ENCODE data around the gene IGSF9.
"Not testable (repeated sequence)": the region's sequence is repeated elsewhere in the genome, so short reads cannot be mapped to it uniquely, and the experiment has no call there.

The IGSF9 gene

DNA sequence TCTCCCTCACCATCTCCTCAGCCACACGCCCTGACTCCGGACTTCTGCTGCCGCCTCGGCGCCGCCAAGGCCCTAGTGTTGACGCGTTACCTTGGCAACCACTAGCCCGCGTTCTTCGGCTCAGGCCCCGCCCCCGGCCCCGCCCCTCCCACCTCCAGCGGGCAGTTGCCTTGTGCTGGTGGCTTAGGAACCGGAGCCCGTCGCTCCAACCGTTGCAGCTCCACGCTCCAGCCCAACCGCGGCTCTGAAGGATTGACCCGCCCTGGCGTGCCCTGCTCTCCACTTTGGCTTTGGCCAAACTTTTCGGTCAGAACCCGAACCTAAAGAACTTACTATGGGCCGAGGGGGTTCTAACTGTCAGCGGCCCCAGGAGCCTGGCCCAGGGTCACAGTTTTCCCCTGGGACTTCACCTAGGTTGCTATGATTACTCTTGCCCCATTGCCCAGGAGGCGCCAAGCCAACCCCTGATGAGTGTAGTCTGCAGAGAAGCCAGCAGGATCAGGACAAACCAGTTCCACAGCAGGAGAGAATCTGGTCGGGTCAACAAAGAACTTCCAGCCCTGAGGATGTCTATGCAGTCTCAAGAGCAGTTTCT, 45.2 kb downstream of the IGSF9 start, which contains the start of gene CFAP45:
Gene CFAP45, minus strand, starts transcription at position 80 of the 595 bp plus-strand sequence. Its CDS starts 67 bp downstream, at position 13.
- no peak for DNase-seq (ENCODE audit: low read depth in 1 of 2, low spot score in 1 of 2)

GRCh38 chr1:159899634-159900033, 45.8 kb downstream of the IGSF9 start:
- DNase-seq (ENCODE audit: low read depth in 1 of 2, low spot score in 1 of 2), result not testable (repeated sequence)

DNA sequence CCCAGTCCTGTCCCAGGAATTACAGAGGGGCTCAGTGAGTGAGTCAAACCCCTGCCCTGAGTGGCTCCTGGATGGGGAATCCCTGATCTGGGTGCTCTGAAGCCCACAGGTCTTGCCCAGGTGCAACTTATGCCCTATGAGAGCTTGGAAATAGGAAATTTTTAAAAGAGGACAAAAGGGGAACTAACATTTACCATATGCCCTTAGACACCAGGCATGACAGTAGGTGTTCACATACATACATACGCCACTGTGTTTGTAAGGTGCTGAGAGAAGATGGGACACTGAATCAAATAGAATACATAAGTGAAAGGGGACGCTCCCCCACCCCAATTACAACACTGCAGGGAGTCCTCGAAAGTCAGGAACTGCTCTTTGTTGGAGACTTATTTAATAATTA, 46.9 kb downstream of the IGSF9 start:
- DNase-seq (ENCODE audit: low read depth in 1 of 2, low spot score in 1 of 2), result no peak

DNA sequence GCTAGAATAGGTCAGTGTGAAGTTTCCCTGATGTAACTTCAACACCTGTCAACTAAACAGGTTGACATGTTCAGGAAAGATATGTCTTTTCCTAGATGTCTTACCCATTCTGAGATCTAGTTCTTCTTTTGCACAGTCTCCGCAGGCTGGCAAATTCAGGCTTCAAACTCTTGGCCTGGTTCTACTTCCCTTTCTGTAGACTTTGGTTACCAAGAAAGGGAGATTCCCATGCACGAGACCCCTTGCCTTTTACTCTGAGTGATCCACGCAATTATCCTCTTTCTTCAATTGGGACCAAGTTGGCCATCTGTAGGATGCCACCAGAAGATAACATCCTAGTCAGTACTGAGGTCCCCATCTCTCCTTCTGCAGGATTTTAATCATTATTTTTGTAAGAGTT, 47.5 kb downstream of the IGSF9 start:
- DNase-seq (ENCODE audit: low read depth in 1 of 2, low spot score in 1 of 2), result no peak

- no peak for DNase-seq (ENCODE audit: low read depth in 1 of 2, low spot score in 1 of 2)
Measured at GRCh38 chr1:159896546-159896930, 48.9 kb downstream of the IGSF9 start.

DNA sequence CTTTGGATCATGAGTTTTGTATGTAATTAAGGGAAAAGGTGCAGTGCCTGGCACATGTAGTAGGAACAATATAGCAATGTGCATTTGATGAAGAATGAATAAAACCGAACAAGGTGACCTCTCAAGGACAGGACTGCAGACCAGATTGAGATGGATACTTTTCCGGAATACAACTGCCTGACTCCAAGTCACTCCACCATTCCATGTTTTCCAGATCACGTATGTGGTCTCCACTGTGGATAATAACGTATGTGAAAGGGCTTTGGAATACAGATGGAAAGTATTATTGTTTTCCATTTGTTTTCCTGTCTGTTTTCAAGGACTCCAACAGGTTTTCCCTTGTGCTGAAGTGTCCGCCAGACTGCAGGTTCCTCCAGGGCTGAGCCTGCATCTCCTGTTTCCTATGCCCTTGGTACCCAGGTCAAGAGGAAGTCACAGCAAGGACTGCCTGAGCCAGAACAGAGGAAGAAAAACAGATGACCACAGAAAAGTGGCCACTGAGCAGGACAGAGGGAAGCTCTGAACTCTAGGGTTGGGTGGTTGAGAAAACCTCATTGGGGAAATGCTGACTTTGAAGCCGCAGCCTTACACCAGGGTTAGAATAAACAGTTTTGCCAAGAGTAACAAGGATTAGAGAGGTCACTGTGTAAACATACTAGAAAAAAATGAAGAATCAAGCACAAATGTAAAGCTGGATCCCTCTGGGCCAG, 49.4 kb downstream of the IGSF9 start:
- no peak for DNase-seq (ENCODE audit: low read depth in 1 of 2, low spot score in 1 of 2)

DNA sequence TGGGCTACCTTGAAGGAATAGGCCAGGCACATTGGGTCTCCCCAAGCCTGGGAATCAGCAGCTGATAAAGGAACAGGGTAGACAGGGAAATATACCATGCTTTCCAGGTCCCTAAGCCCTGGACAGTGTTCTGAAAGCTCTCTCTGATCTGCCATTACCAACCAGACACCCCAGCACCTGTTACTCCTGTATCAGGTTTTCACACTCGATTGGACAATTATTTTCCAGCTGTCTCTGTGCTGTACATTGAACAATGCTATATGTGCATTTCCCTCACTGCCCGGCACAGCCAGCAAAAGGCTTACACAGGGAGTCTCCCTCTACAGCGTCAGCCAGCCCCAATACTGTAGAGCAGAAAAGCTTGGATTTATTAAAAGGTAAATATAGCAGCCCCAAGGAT, 50.1 kb downstream of the IGSF9 start:
- no peak for DNase-seq (ENCODE audit: low read depth in 1 of 2, low spot score in 1 of 2)

DNA sequence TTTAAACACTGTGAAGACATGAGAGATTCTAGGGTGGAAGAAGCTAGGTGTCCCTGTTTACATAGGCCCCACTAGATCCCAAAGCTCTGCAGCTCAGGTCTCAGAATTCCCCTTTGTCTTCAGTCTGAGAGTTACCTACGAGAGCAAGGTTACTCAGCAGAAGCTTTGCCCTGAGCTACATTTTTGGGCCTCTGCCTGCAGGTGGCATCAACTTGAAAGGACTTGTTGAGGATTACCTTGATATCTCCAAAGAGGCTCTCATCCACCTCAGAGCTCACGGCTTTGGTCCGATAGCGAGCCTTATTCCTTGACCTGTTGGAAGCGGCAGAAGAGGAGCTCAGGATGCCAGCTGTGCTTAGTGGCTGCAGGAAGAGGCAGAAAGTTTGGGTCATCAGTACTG, 52.5 kb downstream of the IGSF9 start:
- no peak for DNase-seq (ENCODE audit: low read depth in 1 of 2, low spot score in 1 of 2)

- peak; percentile 51 to 59 for DNase-seq (ENCODE audit: low read depth in 1 of 2, low spot score in 1 of 2)
Measured at GRCh38 chr1:159891275-159892157, 53.9 kb downstream of the IGSF9 start.

- DNase-seq (ENCODE audit: low read depth in 1 of 2, low spot score in 1 of 2), result no peak
Measured at GRCh38 chr1:159890390-159890789, 55.0 kb downstream of the IGSF9 start.

DNA sequence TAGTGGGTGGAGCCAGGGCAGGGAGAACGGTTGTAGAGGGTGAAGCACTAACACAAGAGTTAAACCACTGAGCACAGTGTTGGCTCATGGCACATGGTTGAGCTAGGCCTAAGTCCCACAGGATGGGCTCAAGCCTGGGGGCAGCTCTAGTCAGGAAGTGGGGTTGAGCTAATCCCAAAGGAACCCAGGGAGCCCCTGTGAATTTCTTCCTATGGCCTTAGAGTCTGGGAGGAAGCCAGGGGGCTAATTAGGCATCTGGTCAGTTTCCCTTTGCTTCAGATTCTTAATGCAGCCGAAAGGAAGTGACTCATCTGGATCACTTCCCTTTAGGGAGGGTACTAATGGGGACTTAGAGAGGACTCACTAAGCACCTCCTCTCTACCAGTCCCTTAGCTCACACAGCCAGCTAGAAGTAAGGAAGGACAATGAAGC, 55.6 kb downstream of the IGSF9 start:
- DNase-seq (ENCODE audit: low read depth in 1 of 2, low spot score in 1 of 2), result no peak

GRCh38 chr1:159889202-159889601, 56.2 kb downstream of the IGSF9 start:
- no peak for DNase-seq (ENCODE audit: low read depth in 1 of 2, low spot score in 1 of 2)

DNA sequence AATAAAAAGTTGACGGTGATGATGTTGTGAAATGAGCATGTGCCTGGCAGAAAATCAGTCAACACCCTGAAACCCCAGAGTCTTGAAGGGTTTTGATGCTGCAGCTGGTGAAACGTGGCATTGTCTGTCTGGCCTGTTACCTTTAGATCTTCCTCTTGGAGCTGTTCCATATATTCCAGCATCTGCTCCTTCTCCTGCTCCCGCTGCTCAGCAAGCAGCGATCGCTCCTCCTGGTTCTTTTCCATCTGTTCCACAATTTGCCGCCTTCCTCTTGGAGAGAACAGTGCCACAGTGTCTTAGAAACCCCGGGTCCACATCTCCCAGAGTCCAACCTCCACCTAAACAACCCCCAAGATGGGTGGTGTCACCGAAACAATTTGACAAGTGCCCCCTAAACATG, 61.1 kb downstream of the IGSF9 start:
- no peak for DNase-seq (ENCODE audit: low read depth in 1 of 2, low spot score in 1 of 2)

DNA sequence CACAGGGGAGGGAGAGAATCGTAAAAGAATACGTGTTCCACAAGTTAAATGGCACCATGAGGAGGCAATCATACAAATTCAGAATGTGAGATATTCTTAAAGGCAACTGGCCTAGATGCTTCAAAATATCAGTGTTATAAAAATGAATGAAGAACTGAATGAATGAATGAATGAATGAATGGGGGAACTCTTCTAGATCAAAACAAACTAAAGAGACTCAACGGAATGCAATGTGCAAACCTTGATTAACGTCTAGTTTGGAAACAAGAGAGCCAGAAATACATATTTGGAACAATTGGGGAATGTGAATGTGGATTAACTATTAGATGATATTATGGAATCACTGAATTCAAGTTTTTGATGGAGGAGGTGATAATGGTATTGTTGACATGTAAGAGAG, 62.3 kb downstream of the IGSF9 start:
- DNase-seq (ENCODE audit: low read depth in 1 of 2, low spot score in 1 of 2), result no peak

GRCh38 chr1:159882527-159882862, 62.9 kb downstream of the IGSF9 start:
- no peak for DNase-seq (ENCODE audit: low read depth in 1 of 2, low spot score in 1 of 2)

DNA sequence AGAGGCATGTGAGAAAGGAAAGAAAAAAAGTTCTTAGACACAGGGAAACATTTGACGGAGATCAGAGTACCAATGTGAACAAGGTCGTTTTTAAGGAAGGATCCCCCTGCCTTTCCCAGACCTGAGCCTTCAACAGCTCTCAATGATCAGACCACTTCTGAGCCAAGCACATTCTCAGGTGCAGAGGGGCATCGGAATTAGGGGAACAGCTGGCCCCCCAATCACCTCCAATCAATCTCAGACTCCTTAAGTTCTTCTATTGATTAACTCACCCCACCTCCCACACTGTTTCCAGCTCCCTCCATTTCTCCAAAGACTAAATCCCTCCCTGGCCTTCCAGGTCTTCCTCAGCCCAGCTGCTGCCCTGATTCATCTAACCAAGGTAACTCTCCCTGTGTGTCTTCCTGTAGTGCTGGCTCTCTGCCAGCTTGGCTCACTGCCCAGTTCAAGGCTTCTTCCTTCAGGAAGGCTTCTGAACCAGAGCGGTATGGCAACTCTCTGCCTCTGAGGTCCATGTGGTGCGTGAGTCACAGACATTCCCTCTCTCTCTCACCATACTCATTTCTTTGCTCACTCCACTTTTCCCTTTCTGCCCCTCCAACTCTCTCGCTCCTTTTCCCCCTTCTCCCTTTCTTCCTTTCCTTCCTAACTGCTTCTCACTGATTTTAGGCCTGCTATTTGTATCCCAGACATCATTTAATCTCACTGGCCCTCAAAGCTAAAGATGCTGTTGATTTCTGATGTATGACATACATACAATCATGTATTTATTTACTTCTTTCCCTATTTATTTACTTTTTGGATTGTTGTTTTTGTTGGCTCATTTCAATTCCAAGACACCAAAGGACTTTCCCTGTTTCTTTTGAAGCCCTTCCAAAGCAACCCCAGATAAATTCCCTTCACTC, 63.5 kb downstream of the IGSF9 start:
- peak in 1 of 2 donors; percentile 35 for DNase-seq (ENCODE audit: low read depth in 1 of 2, low spot score in 1 of 2)

DNA sequence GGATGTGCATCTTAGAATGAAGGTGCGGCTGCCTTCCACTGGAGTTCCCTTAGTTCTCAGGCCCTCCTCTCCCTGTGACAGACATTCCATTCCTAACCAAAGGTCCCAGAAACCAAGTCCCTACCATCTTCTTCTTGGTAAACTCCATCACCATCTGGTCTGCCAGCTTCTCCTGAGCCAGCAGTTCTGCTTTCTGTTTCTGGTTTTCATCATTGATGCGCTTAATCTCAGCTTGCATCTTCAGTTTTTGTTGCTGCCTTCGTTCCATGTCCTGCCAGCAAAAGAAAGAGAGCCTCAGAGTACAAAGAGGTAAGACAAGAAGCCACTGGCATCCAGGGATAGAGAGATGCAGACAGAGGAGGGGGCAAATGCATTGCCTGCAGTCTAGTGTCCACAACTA, 65.0 kb downstream of the IGSF9 start:
- DNase-seq (ENCODE audit: low read depth in 1 of 2, low spot score in 1 of 2), result no peak

- DNase-seq (ENCODE audit: low read depth in 1 of 2, low spot score in 1 of 2), result no peak
Measured at GRCh38 chr1:159879977-159880376, 65.4 kb downstream of the IGSF9 start.

DNA sequence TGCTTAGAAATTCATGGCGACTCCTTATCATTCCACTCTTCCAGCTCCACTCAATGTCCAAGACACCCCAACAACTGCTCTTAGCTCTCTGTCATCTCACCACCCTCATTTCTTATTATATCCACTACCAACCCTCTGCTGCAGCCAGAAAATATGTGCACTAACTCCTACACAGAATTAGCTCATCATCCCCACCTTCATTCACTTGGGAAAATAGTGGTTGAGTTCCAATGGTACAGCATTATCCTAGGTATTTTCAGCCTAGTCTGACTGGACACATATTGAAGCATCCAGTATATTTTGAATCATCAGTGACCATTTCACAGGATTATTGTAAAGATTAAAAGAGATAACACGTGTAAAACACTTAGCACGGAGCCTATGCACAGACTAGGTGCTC, 66.3 kb downstream of the IGSF9 start:
- no peak for DNase-seq (ENCODE audit: low read depth in 1 of 2, low spot score in 1 of 2)

DNA sequence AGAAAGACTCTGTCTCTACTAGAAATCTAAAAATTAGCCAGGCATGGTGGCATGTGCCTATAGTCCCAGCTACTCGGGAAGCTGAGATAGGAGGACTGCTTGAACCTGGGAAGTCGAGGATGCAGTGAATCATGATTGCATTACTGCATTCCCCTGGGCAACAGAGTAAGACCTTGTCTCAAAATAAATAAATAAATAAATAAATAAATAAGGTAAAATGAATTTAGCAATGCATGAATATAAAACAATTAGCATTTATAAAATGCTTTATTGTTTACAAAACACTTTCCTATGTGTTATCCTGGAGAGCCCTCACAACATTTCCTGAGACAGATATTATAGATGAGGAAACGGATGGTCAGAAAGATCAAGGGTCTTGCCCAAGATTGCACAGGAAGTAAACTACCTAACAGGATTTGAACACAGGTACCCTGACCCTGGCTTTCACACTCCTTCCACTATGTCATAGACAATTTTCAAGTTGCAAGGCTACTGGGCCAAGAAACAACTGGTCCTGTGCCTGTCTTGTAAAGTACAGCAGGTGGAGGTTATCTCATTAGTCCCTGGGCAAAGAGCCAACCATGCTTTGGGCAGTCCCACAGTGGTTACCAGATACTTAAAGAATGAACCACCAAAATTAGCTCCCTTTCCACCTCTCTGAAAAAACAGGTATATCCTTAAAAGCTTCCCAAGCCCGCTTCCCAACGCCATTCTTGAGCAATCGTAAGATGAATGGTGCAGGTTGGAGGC, 67.5 kb downstream of the IGSF9 start:
- no peak for DNase-seq (ENCODE audit: low read depth in 1 of 2, low spot score in 1 of 2)

Measured in activated T-helper 1 cell treated with anti-CD3 and anti-CD28 coated beads, Interleukin-2, amount 50 U/mL, for 16 hours (primary cell).